HepG2 (cell line): ENCODE data around the gene NSMF. TPM values are rescaled to one million over a fixed set of nuclear protein-coding genes. Genes with fewer than 3 reads are reported as not detected.

Experiments used
- ATAC-seq: fragments of 200-7000 bp; cut with Tn5 transposase; 3 replicates; pipeline ENCODE4 v1.9.1; 2020; ENCODE audit warnings: mild to moderate bottlenecking, moderate library complexity
- BruUV-seq: library from RNA; stranded (reverse); fragments of 400-500 nt; replicated peaks from 2 replicates; lab custom pipeline; 2021; lab: Mats Ljungman, UMichigan
- CTCF ChIA-PET: fragments of 300-600 bp; formaldehyde crosslinking; extraction: SDS; loops from one replicate; lab custom pipeline; 2021; ENCODE audit warnings: low total read pairs, inconsistent platforms, low intra/inter-chr PET ratio; lab: Yijun Ruan, JAX
- POLR2A ChIA-PET: fragments of 350-600 bp; sonication (Branson Sonifier 250); formaldehyde crosslinking; loops from one replicate; lab custom pipeline; 2020; ENCODE audit warnings: antibody characterized with exemption, inconsistent platforms; lab: Yijun Ruan, JAX
- DNase-seq: peaks from one replicate; pipeline ENCODE4 v3.0.0-alpha.2; 2015; ENCODE audit warnings: low spot score
- FAIRE-seq: peaks from 3 replicates; lab custom pipeline; 2011; peaks lifted over from hg19 to GRCh38; lab: Jason Lieb, UNC
- H2AFZ ChIP-seq: one replicate; pipeline ENCODE4 v1.6.1; 2011; ENCODE audit warnings: low read length, inconsistent platforms
- H3K27ac ChIP-seq: fragments of 300-600 bp; 3 replicates; pipeline ENCODE4 v1.8.0; 2011; ENCODE audit warnings: mixed run types, mild to moderate bottlenecking, mixed read lengths, low read length, inconsistent platforms; ENCODE audit not compliant: insufficient read depth; ENCODE audit errors: extremely low read length
- H3K27me3 ChIP-seq, 2 experiments: fragments of 200-600 bp in 1 of 2; 2 replicates in 1 of 2; 3 replicates in 1 of 2; pipeline versions ENCODE4 v1.6.0 to v1.8.0; 2011; ENCODE audit warnings: low read length in 2 of 2, mild to moderate bottlenecking in 2 of 2, moderate library complexity in 2 of 2, inconsistent platforms in 1 of 2; ENCODE audit not compliant: insufficient read depth in 2 of 2, control insufficient read depth in 1 of 2
- H3K36me3 ChIP-seq, 2 experiments: fragments of 200-600 bp in 1 of 2; replicated peaks in 1 of 2; 2 replicates in 1 of 2; 3 replicates in 1 of 2; pipeline versions ENCODE4 v1.5.1 to v1.8.0; 2011; ENCODE audit warnings: low read length in 2 of 2, inconsistent platforms in 1 of 2; ENCODE audit not compliant: insufficient read depth in 2 of 2, control insufficient read depth in 1 of 2
- H3K4me1 ChIP-seq: 2 replicates; pipeline ENCODE4 v1.5.1; 2012; ENCODE audit warnings: low read length, inconsistent platforms; ENCODE audit not compliant: insufficient read depth
- H3K4me2 ChIP-seq: 2 replicates; pipeline ENCODE4 v1.6.0; 2011; ENCODE audit warnings: low read depth, low read length, inconsistent platforms
- H3K4me3 ChIP-seq, 3 experiments: fragments of 200-600 bp in 1 of 3; sonication (generic), shearing (Covaris generic) in 1 of 3; replicated peaks in 1 of 3; 2 replicates each; pipeline ENCODE4 v1.5.1; 2011 to 2016; ENCODE audit warnings: low read length in 3 of 3, inconsistent platforms in 2 of 3, low read depth in 2 of 3, mild to moderate bottlenecking in 2 of 3, control low read depth in 1 of 3, mixed read lengths in 1 of 3; ENCODE audit not compliant: insufficient read depth in 1 of 3
- H3K79me2 ChIP-seq: one replicate; pipeline ENCODE4 v1.6.1; 2011; ENCODE audit warnings: low read length, inconsistent platforms; ENCODE audit not compliant: insufficient read depth
- H3K9ac ChIP-seq: 2 replicates; pipeline ENCODE4 v1.6.0; 2011; ENCODE audit warnings: mild to moderate bottlenecking, low read depth, low read length, inconsistent platforms; ENCODE audit not compliant: insufficient read depth
- H3K9me3 ChIP-seq: 2 replicates; pipeline ENCODE4 v1.5.1; 2012; ENCODE audit warnings: mild to moderate bottlenecking, low read length
- H4K20me1 ChIP-seq: 2 replicates; pipeline ENCODE4 v1.6.0; 2011; ENCODE audit warnings: inconsistent platforms, mild to moderate bottlenecking, low read length, moderate library complexity; ENCODE audit not compliant: insufficient read depth
- ATM ChIP-seq: fragments of 450-650 bp; IDR thresholded peaks from 2 replicates; pipeline ENCODE4 v1.7.1; 2017; ENCODE audit warnings: mild to moderate bottlenecking, borderline replicate concordance
- HMG20A ChIP-seq: IDR thresholded peaks from 2 replicates; pipeline ENCODE4 v1.6.1; 2016; ENCODE audit warnings: borderline replicate concordance
- MBD4 ChIP-seq: IDR thresholded peaks from 2 replicates; pipeline ENCODE4 v1.6.1; 2012; ENCODE audit warnings: low read length, inconsistent platforms, borderline replicate concordance
- SP2 ChIP-seq: sonication (generic); formaldehyde crosslinking; IDR thresholded peaks from 2 replicates; pipeline ENCODE4 v1.5.1; 2020; ENCODE audit warnings: mild to moderate bottlenecking, missing genetic modification reagents
- ZBTB7A ChIP-seq: sonication (generic); formaldehyde crosslinking; IDR thresholded peaks from 2 replicates; pipeline ENCODE4 v1.8.0; 2022; ENCODE audit warnings: mild to moderate bottlenecking, missing genetic modification reagents
- ZMAT5 ChIP-seq: sonication (generic); formaldehyde crosslinking; IDR thresholded peaks from 2 replicates; pipeline ENCODE4 v1.5.0; 2020; ENCODE audit warnings: mild to moderate bottlenecking, low read depth, missing genetic modification reagents, borderline replicate concordance
- ZNF20 ChIP-seq: sonication (generic); formaldehyde crosslinking; IDR thresholded peaks from 2 replicates; pipeline ENCODE4 v1.4.0; 2020; ENCODE audit warnings: mild to moderate bottlenecking, moderate library complexity, missing genetic modification reagents
- ZNF224 ChIP-seq: sonication (generic); formaldehyde crosslinking; IDR thresholded peaks from 2 replicates; pipeline ENCODE4 v1.5.0; 2020; ENCODE audit warnings: mild to moderate bottlenecking, missing genetic modification reagents
- ZNF687 ChIP-seq: sonication (generic); formaldehyde crosslinking; IDR thresholded peaks from 2 replicates; pipeline ENCODE4 v1.5.1; 2020; ENCODE audit warnings: mild to moderate bottlenecking, missing genetic modification reagents, moderate library complexity
- ZNF782 ChIP-seq: sonication (generic); formaldehyde crosslinking; IDR thresholded peaks from 2 replicates; pipeline ENCODE4 v1.4.0; 2020; ENCODE audit warnings: missing genetic modification reagents, mild to moderate bottlenecking, borderline replicate concordance
- WGBS: methylation state at CpG from one replicate; pipeline ENCODE4 v1.1.6; 2017; ENCODE audit warnings: low lambda C conversion rate; 5-methylcytosine and 5-hydroxymethylcytosine counted together
- in situ Hi-C: cut with HindIII; loops from 2 replicates; pipeline ENCODE4 v1.10.0; 2017; ENCODE audit warnings: low pct_unique_long_range_greater_than_20kb; ENCODE audit not compliant: extremely low pct_ligation_motif_present
- intact Hi-C: fragments of 100-400 bp; cut with micrococcal nuclease; formaldehyde crosslinking; loops from one replicate; pipeline ENCODE4 v1.10.0; 2022; ENCODE audit not compliant: unreplicated experiment
- polyA plus RNA-seq, 8 experiments: library from polyadenylated mRNA; depleted of rRNA in 3 of 8; stranded (reverse) in 7 of 8; unstranded in 1 of 8; fragments of >200 nt; fragmentation: Illumina TruSeq in 4 of 8; extraction: Trizol in 4 of 8; gene quantifications; 2 replicates each; pipeline versions ENCODE4 v1.2.1 to v1.2.3, GENCODE V29; 2011 to 2016; ENCODE audit warnings: low read depth in 4 of 8, missing spikeins in 1 of 8, mixed read lengths in 1 of 8; ENCODE audit not compliant: insufficient read depth in 1 of 8
- total RNA-seq, 5 experiments: library from RNA; depleted of rRNA; stranded (reverse); fragments of >200 nt; fragmentation: Illumina TruSeq; extraction: Trizol; gene quantifications; 2 replicates each; pipeline ENCODE4 v1.2.3, GENCODE V29; 2016; ENCODE audit warnings: low read depth in 1 of 5
- TF ChIP-seq, protein P1 (sequence below): sonication (generic); formaldehyde crosslinking; IDR thresholded peaks from 2 replicates; pipeline ENCODE4 v1.4.0; 2020; ENCODE audit warnings: missing genetic modification reagents

NSMF gene
- total and polyA plus RNA-seq, 2 of the 13 experiments (the other 11 are each of a cell fraction or from before 2014, with no cell fraction given), result 44.3 to 183 TPM

GRCh38 chr9:137403269-137403668 is 55.9 kb downstream of the NSMF start:
- 94% methylated on average over 7 of the region's 15 CpGs for WGBS
- Histone ChIP-seq H3K36me3 (no peaks in the 10 kb centered on the region), H3K79me2 (no peaks in the 10 kb centered on the region), H3K27ac (no peak overlapping the region), H3K27me3 (no peaks in the 10 kb centered on the region), H3K4me2 (no peak overlapping the region), H3K9me3 (no peaks in the 10 kb centered on the region), H3K4me3 (no peak overlapping the region), H3K9ac (no peak overlapping the region), H2AFZ (no peak overlapping the region), H4K20me1 (no peaks in the 10 kb centered on the region), H3K4me1 (peaks cover 27% of the 10 kb centered on the region)
- intact Hi-C loops (loop anchor here (10.0 kb wide), 1 partner anchor 98 kb away; the partner anchor contains the start of gene NRARP), in situ Hi-C loops (no loop called here)
- BruUV-seq, result no TSS peak
- ATAC-seq (no peak), DNase-seq (no peak), FAIRE-seq (no peak)
- TF ChIP-seq ZBTB7A (CRISPR knock-in tag), result no peak
- CTCF ChIA-PET, result no interaction called here
- POLR2A ChIA-PET, result no interaction called here

DNA sequence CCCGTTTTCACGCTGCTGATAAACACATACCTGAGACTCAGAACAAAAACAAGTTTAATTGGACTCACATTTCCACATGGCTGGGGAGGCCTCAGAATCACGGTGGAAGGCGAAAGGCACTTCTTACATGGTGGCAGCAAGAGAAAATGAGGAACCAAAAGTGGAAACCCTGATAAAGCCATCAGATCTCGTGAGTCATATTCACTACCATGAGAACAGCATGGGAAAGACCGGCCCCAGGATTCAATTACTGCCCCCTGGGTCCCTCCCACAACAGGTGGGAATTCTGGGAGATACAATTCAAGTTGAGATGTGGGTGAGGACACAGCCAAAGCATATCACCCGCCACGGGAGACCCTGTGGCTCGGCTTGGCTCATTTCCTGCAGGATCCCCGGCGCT is 56.4 kb downstream of the NSMF start:
- Histone ChIP-seq H3K4me2 (no peak overlapping the region), H4K20me1 (no peaks in the 10 kb centered on the region), H3K4me3 (no peak overlapping the region), H3K4me1 (peaks cover 27% of the 10 kb centered on the region), H3K9ac (no peak overlapping the region), H3K9me3 (no peaks in the 10 kb centered on the region), H3K27me3 (no peaks in the 10 kb centered on the region), H3K27ac (no peak overlapping the region), H3K36me3 (no peaks in the 10 kb centered on the region), H3K79me2 (no peaks in the 10 kb centered on the region), H2AFZ (no peak overlapping the region)
- intact Hi-C loops, result loop anchor here (10.0 kb wide), 1 partner anchor 98 kb away; the partner anchor contains the start of gene NRARP
- ATAC-seq (no peak), DNase-seq (no peak), FAIRE-seq (no peak)
- ChIA-PET CTCF (no interaction called here), POLR2A (no interaction called here)
- in situ Hi-C loops, result no loop called here
- WGBS, result 92% methylated on average over 6 of the region's 11 CpGs
- BruUV-seq, result no TSS peak
- no peak for TF ChIP-seq HMG20A
- no peak for TF ChIP-seq SP2 (CRISPR knock-in tag)
- TF ChIP-seq, protein P1, sequence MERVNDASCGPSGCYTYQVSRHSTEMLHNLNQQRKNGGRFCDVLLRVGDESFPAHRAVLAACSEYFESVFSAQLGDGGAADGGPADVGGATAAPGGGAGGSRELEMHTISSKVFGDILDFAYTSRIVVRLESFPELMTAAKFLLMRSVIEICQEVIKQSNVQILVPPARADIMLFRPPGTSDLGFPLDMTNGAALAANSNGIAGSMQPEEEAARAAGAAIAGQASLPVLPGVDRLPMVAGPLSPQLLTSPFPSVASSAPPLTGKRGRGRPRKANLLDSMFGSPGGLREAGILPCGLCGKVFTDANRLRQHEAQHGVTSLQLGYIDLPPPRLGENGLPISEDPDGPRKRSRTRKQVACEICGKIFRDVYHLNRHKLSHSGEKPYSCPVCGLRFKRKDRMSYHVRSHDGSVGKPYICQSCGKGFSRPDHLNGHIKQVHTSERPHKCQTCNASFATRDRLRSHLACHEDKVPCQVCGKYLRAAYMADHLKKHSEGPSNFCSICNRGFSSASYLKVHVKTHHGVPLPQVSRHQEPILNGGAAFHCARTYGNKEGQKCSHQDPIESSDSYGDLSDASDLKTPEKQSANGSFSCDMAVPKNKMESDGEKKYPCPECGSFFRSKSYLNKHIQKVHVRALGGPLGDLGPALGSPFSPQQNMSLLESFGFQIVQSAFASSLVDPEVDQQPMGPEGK (CRISPR knock-in tag), result no peak
- TF ChIP-seq ZNF224 (CRISPR knock-in tag), result no peak
- TF ChIP-seq ZMAT5, result no peak
- no peak for TF ChIP-seq MBD4
- TF ChIP-seq ZNF20 (CRISPR knock-in tag), result no peak
- no peak for TF ChIP-seq ZNF687 (CRISPR knock-in tag)
- TF ChIP-seq ATM, result no peak
- TF ChIP-seq ZNF782 (CRISPR knock-in tag), result no peak
